Measurements from ENCODE around the gene SLC34A1. TPM values are rescaled to one million over a fixed set of nuclear protein-coding genes. Genes with fewer than 3 reads are reported as not detected.
A peak's percentile ranks its signal among the peaks of the same experiment; 100 is the strongest.

Gene SLC34A1
- total and polyA plus RNA-seq, 2 donors (not counting 1 experiment from before 2014, with no cell fraction given), result 0.06 TPM; not detected in 1

DNA sequence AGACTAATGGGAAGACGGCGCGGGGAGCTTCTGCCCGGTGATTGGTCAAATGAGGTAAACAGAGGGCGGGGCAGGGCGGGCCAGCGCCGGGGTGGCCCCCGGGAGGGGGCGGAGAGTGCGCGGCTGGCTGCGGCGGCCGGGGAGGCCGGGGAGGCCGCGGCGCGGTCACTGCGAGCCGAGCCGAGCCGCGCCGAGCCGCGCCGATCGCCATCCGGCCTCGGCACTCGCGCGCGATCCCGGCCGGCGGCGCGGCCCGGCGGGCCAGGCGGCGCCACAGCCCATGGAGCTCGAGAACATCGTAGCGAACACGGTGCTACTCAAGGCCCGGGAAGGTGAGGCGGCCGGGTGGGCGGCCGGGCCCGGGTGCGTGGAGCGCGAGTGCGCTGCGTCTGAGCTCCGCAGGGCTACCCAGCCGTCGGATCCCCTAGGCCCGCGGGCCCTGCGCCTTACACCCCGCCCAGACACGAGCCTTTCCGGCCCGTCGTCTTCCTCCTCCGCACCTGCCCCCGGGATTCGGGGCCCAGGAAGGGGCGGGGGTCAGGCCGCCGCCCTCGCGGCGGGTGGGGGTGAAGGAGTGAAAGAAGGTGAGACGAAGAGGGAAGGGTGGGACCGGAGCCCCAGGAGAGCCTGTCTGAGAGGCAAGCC, 42.5 kb downstream of the SLC34A1 start, which contains the start of gene GRK6:
Gene GRK6 (plus strand): TSS at position 111 of the 645 bp plus-strand sequence. CDS start 170 bp downstream, at position 281.
- H3K79me2 ChIP-seq (ENCODE audit: control insufficient read depth, insufficient read depth, low read length), result peaks cover 39% of the 10 kb centered on the region
- peak within 1 kb of the TSS; percentile 68 to 88 (median 78) for H3K4me3 ChIP-seq (ENCODE audit: control extremely low read depth in 1 of 5, extremely low read depth in 1 of 5, insufficient read depth in 1 of 5, low read depth in 2 of 5, low read length in 4 of 5)
- ATAC-seq (ENCODE audit: low read depth) (peak; percentile 2), DNase-seq (peak; percentile 84)
- H3K9me3 ChIP-seq (ENCODE audit: control extremely low read depth in 1 of 3, control insufficient read depth in 2 of 3, insufficient read depth in 1 of 3, low read length in 2 of 3), result no peaks in the 10 kb centered on the region
- H3K4me2 ChIP-seq (replicated peaks; ENCODE audit: low read depth, low read length, poor library complexity, severe bottlenecking), result peak within 1 kb of the TSS; percentile 90
- H3K27ac ChIP-seq (ENCODE audit: low read length in 2 of 2), result peak within 1 kb of the TSS; percentile 82 to 96
- Mint-ChIP-seq H3K27me3 (no peaks in the 10 kb centered on the region), H3K27ac (peak within 1 kb of the TSS; percentile 97), H3K4me3 (peak within 1 kb of the TSS; percentile 94), H3K9me3 (ENCODE audit: insufficient read depth) (no peaks in the 10 kb centered on the region), H3K4me1 (peaks cover 56% of the 10 kb centered on the region)
- ChIA-PET POLR2A (interaction anchor here (0.6 to 2.6 kb wide), 14 partner anchors 17 to 1065 kb away, joined by 3 to 34 read pairs (median 4); partner anchors contain the start of genes DOK3 and PRR7), CTCF (interaction anchor here (0.9 to 12.4 kb wide), 7 partner anchors 10 to 112 kb away, joined by 3 to 152 read pairs (median 11); partner anchors contain the start of gene PRR7)
- H2AFZ ChIP-seq (ENCODE audit: insufficient read depth, low read depth, low read length, poor library complexity, severe bottlenecking), result peak within 1 kb of the TSS; percentile 95
- H3K9ac ChIP-seq (ENCODE audit: low read length), result peak within 1 kb of the TSS; percentile 82
- H4K20me1 ChIP-seq (ENCODE audit: control insufficient read depth, insufficient read depth, low read length, poor library complexity, severe bottlenecking), result peaks cover 40% of the 10 kb centered on the region
- peaks cover 54 to 56% of the 10 kb centered on the region in 2 donors for H3K4me1 ChIP-seq (ENCODE audit: control insufficient read depth in 2 of 2, insufficient read depth in 2 of 2, low read length in 2 of 2)
- no peaks in the 10 kb centered on the region for H3K27me3 ChIP-seq (replicated peaks in 1 of 4; ENCODE audit: control extremely low read depth in 1 of 4, control insufficient read depth in 3 of 4, insufficient read depth in 4 of 4, low read length in 3 of 4)
- peaks cover 0 to 30% of the 10 kb centered on the region in 2 experiments for H3K36me3 ChIP-seq (replicated peaks in 1 of 2; ENCODE audit: control extremely low read depth in 1 of 2, control insufficient read depth in 1 of 2, extremely low read depth in 1 of 2, insufficient read depth in 2 of 2, low read length in 1 of 2)
- TF ChIP-seq, protein P1, sequence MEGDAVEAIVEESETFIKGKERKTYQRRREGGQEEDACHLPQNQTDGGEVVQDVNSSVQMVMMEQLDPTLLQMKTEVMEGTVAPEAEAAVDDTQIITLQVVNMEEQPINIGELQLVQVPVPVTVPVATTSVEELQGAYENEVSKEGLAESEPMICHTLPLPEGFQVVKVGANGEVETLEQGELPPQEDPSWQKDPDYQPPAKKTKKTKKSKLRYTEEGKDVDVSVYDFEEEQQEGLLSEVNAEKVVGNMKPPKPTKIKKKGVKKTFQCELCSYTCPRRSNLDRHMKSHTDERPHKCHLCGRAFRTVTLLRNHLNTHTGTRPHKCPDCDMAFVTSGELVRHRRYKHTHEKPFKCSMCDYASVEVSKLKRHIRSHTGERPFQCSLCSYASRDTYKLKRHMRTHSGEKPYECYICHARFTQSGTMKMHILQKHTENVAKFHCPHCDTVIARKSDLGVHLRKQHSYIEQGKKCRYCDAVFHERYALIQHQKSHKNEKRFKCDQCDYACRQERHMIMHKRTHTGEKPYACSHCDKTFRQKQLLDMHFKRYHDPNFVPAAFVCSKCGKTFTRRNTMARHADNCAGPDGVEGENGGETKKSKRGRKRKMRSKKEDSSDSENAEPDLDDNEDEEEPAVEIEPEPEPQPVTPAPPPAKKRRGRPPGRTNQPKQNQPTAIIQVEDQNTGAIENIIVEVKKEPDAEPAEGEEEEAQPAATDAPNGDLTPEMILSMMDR (IDR thresholded peaks at IDR 0.05), result no peak
- TF ChIP-seq EZH2 (IDR thresholded peaks at IDR 0.05; ENCODE audit: borderline replicate concordance, insufficient read depth, low read depth, low read length, poor library complexity, severe bottlenecking), result no peak
- intact Hi-C loops (cut with micrococcal nuclease), result loop anchor here (1.0 to 5.0 kb wide), 9 partner anchors 20 to 884 kb away; partner anchors contain the start of genes B4GALT7, LMAN2, PDLIM7 and PRR7
- WGBS (ENCODE audit: insufficient coverage), result under 1% methylated on average over 80 of the region's 82 CpGs
